ENCODE measurements around the gene NAPSA.

- TF ChIP-seq, protein P1, sequence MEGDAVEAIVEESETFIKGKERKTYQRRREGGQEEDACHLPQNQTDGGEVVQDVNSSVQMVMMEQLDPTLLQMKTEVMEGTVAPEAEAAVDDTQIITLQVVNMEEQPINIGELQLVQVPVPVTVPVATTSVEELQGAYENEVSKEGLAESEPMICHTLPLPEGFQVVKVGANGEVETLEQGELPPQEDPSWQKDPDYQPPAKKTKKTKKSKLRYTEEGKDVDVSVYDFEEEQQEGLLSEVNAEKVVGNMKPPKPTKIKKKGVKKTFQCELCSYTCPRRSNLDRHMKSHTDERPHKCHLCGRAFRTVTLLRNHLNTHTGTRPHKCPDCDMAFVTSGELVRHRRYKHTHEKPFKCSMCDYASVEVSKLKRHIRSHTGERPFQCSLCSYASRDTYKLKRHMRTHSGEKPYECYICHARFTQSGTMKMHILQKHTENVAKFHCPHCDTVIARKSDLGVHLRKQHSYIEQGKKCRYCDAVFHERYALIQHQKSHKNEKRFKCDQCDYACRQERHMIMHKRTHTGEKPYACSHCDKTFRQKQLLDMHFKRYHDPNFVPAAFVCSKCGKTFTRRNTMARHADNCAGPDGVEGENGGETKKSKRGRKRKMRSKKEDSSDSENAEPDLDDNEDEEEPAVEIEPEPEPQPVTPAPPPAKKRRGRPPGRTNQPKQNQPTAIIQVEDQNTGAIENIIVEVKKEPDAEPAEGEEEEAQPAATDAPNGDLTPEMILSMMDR (IDR thresholded peaks at IDR 0.05): no peak
- TF ChIP-seq POLR2A (IDR thresholded peaks at IDR 0.05) (no peak), POLR2AphosphoS5 (IDR thresholded peaks at IDR 0.05) (no peak)
Observed at GRCh38 chr19:50387176-50387867, 21.9 kb upstream of the NAPSA start.

All from transverse colon (tissue), 4 donors.